IPS-18c (cell line): Measurements from ENCODE around the gene PLIN5.
"Not testable (repeated sequence)": the region's sequence is repeated elsewhere in the genome, so short reads cannot be mapped to it uniquely, and the experiment has no call there.

Experiments
- H3K4me3 ChIP-seq: 2 replicates; pipeline ENCODE4 v1.7.0; 2013; ENCODE audit warnings: low read depth, mild to moderate bottlenecking, low read length, moderate library complexity; ENCODE audit not compliant: insufficient read depth
- H3K9me3 ChIP-seq: one replicate; pipeline ENCODE4 v1.6.1; 2013; ENCODE audit warnings: mild to moderate bottlenecking, low read length, moderate library complexity; ENCODE audit not compliant: control insufficient read depth, insufficient read depth

PLIN5 gene

GRCh38 chr19:4553092-4553695, 18.2 kb upstream of the PLIN5 start:
- H3K9me3 ChIP-seq = no peaks in the 10 kb centered on the region

GRCh38 chr19:4552525-4552819, 17.4 kb upstream of the PLIN5 start:
- no peaks in the 10 kb centered on the region for H3K9me3 ChIP-seq
- H3K4me3 ChIP-seq = no peak overlapping the region

More at GRCh38 chr19:4553092-4553695, 18.2 kb upstream of the PLIN5 start:
- no peak overlapping the region for H3K4me3 ChIP-seq

GRCh38 chr19:4550479-4551050, 15.5 kb upstream of the PLIN5 start:
- Histone ChIP-seq H3K9me3 (no peaks in the 10 kb centered on the region), H3K4me3 (no peak overlapping the region)

DNA sequence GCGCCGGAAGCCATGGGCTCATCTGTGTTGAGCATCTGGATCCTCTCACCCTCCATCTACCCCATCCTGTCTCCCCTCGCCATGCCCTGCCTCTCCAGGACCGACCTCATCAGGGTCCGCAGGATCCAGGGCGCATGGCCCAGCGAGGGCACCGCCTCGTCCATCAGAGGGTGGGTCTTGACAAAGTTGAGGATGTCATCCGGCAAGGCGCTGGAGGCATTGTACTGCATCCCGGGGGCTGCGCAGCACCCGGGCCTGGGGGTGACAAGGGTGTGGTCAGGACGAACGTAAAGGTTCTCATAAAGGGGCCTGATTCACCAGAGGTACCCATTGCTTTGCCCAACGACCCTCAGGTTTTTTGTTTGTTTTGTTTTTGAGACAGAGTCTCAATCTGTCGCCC, 15.0 kb upstream of the PLIN5 start:
- no peaks in the 10 kb centered on the region for H3K9me3 ChIP-seq
- no peak overlapping the region for H3K4me3 ChIP-seq

DNA sequence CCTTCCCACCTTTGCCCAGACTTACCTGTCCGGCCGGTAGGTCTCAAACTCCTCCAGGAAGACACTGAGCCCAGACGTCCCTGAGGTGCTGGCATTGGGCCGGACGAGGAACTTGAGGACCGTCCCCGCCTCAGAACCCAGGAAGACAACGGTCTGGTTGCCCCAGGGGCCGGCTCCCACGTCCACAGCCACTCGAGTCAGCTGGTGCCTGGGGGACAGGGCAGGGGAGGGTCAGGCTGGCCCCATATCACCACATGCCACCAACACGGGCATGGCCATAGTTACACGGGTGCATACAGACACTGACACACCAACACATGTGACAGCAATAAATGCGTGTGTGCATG, 13.2 kb upstream of the PLIN5 start:
- Histone ChIP-seq H3K4me3 (no peak overlapping the region), H3K9me3 (no peaks in the 10 kb centered on the region)

DNA sequence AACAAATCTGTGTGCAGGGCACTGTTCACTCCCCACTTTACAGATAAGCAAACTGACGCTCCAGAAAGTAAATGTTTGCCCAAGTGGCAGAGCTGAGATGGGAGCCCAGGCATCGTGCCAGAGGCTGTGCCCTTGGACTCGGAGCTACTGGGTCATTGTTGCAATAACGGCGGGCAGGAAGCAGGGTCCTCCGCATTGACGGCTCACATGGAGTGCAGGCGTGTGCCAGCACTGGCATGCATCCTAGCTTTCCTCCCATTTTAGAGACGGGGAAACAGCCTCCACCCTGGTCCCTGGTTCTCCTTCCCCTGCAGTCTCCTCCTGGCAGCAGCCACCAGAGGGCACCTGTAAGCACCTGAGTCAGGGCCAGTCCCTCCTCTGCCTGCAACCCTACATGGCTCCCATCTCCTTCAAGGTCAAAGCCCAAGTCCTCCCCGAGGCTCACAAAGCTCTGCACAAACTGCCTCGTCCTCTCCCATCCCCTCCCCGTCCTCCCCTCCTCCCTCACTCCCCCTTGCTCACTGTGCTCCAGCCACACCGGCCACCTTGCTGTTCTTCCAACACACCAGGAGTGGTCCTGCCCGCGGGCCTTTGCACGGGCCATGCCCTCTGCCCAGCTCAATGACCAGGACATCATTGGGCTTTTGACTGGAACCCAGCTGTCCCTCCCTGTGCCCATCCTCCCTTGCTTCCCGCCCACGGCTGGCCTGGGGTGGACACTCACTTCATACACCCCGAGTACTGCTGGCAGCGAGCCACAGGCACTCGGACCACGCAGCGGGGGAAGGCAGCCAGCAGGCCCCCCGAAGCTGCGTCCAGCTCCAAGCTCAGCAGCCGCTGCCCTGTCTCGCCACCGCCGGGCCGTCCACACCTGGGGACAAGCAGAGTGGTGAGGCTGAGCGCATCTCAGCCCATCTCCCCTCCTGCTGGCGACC, 12.5 kb upstream of the PLIN5 start:
- Histone ChIP-seq H3K4me3 (no peak overlapping the region), H3K9me3 (no peaks in the 10 kb centered on the region)

- H3K4me3 ChIP-seq = no peak overlapping the region
- peaks cover 7% of the 10 kb centered on the region for H3K9me3 ChIP-seq
Measured at GRCh38 chr19:4543842-4544647, 9.0 kb upstream of the PLIN5 start.

DNA sequence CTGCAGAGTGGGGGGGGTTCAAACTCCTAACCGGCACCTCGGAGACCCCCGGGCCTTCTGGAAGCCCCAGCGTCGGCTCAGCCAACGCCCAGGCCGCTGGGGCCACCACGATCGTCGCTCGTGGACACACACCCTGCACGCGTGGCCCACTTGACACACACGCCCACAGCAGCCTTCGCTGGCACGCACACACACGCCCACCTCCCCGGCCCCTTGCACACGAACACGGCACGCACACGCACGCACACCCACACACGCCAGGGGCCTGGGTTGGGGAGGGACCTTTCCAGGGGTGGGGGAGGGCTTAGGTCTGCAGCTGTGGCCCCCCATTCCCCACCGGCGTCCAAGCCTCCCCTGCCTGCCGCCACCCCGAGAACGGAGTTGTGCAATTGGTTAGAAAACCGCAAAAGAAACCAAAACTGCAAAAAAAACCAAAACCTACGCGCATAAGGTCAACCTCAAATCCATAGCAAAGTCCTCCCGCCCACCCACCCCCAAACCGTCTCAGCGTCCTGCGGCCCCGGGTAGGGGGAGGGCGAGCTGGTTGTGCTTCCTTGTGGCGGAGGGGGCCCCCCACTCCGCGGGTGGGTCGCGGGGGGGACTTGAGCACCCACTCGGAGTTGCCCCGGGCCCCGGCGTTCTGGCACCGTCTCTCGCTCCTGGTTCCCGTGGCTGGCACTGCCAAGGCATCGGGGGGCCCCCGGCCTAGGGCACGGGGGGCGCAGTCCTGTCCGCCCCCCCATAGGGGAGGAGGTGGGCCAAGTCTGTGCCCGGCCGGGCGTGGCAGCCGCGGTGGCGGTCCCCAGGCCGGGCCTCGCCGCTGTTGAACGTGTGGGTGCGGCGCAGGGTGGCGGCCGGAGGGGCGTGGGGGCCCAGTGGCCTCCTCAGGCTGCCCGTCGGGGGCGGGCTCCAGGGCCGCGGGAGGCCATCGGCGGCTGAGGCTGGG, 8.1 kb upstream of the PLIN5 start:
- Histone ChIP-seq H3K9me3 (peaks cover 9% of the 10 kb centered on the region), H3K4me3 (no peak overlapping the region)

DNA sequence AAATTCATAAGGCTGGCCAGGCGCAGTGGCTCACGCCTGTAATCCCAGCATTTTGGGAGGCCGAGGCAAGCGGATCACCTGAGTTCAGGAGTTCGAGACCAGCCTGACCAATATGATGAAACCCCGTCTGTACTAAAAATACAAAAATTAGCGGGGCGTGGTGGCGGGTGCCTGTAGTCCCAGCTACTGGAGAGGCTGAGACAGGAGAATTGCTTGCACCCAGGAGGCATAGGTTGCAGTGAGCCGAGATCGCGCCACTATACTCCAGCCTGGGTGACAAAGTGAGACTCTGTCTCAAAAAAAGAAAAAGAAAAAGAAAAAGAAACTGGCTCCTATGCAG, 6.8 kb upstream of the PLIN5 start:
- H3K9me3 ChIP-seq, H3K4me3 ChIP-seq: not testable (repeated sequence)

- peaks cover 9% of the 10 kb centered on the region for H3K9me3 ChIP-seq
- H3K4me3 ChIP-seq = no peak overlapping the region
Measured at GRCh38 chr19:4541114-4541805, 6.2 kb upstream of the PLIN5 start.

- Histone ChIP-seq H3K9me3 (peaks cover 9% of the 10 kb centered on the region), H3K4me3 (no peak within 1 kb of the TSS)
Measured at GRCh38 chr19:4539693-4540581, 4.9 kb upstream of the PLIN5 start, which contains the start of gene LRG1. LRG1 (minus strand) TSS chr19:4540036; CDS start chr19:4540013, 23 bp downstream.

- peaks cover 9% of the 10 kb centered on the region for H3K9me3 ChIP-seq
- H3K4me3 ChIP-seq = no peak overlapping the region
Measured at GRCh38 chr19:4539169-4539692, 4.2 kb upstream of the PLIN5 start.

DNA sequence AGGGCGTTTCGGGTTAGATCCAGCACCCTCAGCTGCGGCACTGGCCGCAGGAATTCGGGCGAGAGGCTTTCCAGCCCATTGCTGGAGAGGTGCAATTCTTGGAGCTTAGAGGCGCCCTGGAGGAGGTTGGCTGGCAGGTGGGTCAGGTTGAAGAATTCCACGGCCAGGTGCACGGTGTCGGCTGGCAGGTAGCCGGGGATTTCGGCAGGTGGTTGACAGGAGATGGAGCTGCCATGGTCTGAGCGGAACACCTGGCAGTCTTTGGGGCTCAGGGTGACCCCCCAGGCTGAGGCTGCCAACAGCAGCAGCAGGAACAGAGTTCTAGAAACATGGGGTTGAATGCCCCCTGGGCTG, 3.6 kb upstream of the PLIN5 start:
- Histone ChIP-seq H3K4me3 (no peak overlapping the region), H3K9me3 (peaks cover 9% of the 10 kb centered on the region)

GRCh38 chr19:4537953-4538600, 3.1 kb upstream of the PLIN5 start:
- H3K4me3 ChIP-seq = no peak overlapping the region
- H3K9me3 ChIP-seq = peaks cover 9% of the 10 kb centered on the region

DNA sequence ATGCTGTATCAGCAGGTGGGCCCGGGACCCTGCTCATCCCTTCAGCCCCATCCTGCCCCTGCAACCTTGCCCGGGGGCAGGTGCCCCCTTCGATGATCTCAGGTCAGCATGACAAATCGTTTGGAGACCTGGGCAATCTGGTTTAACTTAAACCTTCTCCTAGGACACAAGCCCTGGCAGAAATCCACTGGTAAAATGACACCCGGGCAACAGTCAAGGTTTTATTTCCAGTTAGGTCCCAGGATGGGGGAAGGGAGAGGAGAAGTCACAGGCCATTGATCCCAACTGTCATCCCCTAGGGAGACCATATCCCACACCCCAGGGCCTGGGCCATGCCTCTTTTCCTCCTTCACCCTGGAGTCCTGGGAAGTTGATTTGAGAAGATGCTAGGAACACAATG, 1.8 kb upstream of the PLIN5 start:
- Histone ChIP-seq H3K4me3 (no peak overlapping the region), H3K9me3 (peaks cover 9% of the 10 kb centered on the region)
